COLO668 (cell line): ENCODE results near the gene DDX10.

Experiments
- DNase-seq: peaks from one replicate; lab custom pipeline; 2025; ENCODE audit not compliant: unreplicated experiment; lab: John Stamatoyannopoulos, UW

DDX10 gene

DNA sequence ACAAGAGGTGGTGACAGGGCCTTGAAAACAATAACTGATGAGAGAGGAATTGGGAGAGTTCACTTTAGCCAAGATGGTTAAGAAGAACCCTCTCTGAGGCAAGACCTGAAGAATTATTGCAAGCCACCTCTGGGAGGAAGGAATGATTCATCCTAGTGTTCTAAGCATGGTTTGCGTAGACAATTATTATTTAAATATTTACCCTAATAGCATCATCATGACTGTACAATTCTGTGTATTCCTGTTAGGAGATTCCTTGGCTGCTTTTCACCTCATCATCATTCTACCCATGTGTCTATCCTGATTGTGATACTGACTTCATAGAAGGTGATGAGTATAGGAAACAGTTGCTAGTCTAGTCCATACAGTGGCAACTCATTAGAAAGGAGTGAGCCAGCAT lies 264.4 kb downstream of the DDX10 start:
- DNase-seq, result no peak

- no peak for DNase-seq
Observed at GRCh38 chr11:108931168-108931567, 266.3 kb downstream of the DDX10 start.

DNA sequence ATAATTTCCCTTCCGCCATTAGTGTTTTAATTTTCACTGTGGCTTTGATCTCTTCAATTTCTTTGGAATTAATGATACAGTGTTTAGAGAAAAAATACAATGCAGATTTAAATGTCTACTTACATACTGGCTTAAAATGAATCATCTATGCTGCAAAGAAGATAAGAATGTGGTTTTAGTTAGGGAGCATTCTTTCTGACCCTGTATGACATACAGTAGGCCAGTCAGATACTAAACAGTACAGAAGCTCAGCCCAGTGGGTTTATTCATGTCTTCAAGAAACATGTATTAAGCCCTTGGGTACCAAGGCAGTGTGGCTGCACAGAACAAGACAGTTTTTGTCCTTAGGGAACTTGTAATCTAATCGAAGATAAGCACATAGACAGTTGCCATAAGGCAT lies 268.8 kb downstream of the DDX10 start:
- no peak for DNase-seq

DNA sequence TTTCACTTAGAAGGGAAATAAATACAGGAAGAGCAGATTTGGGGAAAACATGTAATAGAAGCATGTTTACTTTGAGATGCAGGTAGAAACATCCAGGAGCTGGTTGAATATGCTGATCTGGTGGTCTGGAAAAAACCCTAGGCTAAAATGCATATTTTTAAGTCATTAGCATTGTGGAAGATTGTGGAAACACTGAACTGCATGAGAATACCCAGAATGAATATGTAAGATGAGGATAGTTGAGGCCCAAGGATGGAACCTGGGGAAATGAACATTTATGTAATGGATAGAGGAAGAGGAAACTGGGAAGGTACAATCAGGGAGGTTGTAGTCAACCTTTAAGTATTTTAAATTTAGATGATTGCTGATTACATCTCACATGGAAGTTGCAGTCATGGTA lies 269.4 kb downstream of the DDX10 start:
- DNase-seq, result no peak

GRCh38 chr11:108934696-108935095 lies 269.8 kb downstream of the DDX10 start:
- no peak for DNase-seq

GRCh38 chr11:108937746-108938145 lies 272.9 kb downstream of the DDX10 start:
- no peak for DNase-seq

DNA sequence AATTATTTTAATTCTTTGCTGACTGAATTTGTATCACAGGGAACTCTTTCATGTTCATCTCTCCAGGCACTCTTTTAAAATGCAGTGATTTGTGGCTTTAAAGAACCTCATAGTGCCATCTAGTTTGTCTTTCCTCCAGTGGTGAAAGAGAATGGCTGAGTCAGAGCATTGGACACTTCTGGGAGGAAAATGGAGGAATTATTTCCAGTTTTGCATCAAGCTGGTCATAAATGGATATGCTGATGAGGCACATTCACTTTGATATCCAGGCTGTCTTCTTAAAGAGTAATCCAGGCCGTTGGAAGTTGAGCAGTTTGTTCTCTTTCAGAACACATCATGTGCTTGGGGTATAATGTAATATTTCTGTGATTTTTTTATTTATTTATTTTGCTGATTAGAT lies 273.7 kb downstream of the DDX10 start:
- DNase-seq, result no peak

GRCh38 chr11:108939135-108939534 lies 274.3 kb downstream of the DDX10 start:
- no peak for DNase-seq

DNA sequence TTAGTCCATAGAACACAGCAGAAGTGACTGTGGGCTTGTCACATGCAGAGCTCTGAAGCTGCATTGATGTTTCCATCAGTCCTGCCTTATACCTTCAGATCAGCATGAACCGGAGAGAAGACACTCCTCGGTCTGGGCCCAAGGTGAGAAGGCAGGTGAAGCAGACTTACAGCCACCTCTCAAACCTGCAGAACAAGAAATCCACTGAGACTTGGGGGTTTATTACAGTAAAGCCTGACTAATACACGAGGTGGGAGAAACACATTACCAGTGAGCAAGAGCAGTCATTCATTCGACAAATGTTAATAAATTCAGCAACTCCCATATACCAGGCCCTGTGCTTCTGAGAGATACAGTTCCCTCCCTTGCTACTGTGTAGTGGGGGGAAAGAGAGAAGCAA lies 279.0 kb downstream of the DDX10 start:
- DNase-seq, result no peak

- no peak for DNase-seq
Observed at GRCh38 chr11:108944471-108945178, 279.8 kb downstream of the DDX10 start.

- DNase-seq, result no peak
Observed at GRCh38 chr11:108945341-108945740, 280.5 kb downstream of the DDX10 start.

DNA sequence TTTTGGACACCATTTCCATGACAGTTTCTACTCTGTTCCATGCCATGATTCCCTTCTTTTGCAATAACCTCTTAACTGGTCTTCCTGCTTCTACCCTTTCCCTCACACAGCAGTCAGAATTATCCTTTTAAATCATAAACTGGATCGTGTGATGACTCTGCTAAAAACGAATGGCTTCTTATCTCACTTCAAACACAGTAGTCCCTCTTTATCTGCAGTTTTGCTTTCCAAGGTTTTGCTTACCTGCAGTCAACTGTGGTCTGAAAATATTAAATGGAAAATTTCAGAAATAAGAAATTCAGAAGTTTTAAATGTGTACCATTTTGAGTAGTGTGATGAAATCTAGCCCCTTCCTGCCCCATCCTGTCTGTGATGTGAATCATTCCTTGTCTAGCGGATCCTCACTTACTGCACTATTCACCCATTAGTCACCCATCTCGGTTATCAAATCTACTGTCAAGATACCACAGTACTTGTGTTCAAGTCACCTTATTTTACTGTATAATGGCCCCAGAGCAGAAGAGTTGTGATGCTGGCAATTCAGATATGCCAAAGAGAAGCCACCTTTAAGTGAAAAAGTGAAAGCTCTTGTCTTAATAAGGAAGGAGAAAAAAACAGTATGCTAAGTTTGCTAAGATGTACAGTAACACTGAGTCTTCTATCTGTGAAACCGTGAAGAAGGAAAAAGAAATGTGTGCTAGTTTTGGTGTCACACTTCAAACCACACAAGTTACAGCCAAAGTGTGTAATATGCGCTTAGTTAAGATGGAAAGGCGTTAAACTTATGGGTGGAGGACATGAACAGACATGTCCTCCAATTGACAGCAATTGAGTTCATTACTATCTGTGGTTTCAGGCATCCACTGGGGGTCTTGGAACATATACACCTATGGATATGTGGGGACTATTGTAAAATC lies 283.0 kb downstream of the DDX10 start:
- DNase-seq, result no peak

- DNase-seq, result no peak
Observed at GRCh38 chr11:108958368-108959104, 293.7 kb downstream of the DDX10 start.

DNA sequence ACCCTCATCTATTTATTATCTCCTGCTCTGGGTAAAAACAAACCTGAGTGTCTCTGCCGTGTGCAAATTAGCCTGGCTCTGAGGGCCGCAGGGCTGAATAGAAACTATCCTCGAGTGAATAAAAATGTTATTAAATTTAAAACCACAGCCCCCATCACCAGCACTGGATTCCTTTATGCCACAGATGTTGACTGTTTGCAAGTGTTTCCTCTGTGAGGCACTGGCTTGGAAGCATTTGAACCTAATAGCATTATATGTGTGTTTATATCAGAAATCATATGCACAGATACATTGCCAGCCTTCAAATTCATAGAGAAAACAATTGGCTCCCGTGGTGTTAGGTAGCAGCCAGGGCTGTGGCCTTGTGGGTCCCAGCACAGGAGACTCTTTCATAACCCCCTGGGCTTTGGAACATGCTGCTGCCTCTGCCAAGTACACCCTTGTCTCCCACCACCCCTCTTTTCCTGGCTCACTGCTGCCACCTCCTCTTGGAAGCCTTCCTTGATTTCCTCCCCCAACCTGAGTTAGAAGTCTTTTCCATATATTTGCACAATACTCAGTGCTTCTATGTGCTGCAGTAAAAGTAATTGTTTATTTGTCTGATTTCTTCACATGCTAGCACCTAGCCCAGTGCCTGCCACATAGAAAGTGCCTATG lies 294.4 kb downstream of the DDX10 start:
- no peak for DNase-seq

GRCh38 chr11:108959874-108960273 lies 295.0 kb downstream of the DDX10 start:
- DNase-seq, result no peak

GRCh38 chr11:108960501-108960900 lies 295.6 kb downstream of the DDX10 start:
- no peak for DNase-seq

GRCh38 chr11:108961095-108961494 lies 296.2 kb downstream of the DDX10 start:
- no peak for DNase-seq

DNA sequence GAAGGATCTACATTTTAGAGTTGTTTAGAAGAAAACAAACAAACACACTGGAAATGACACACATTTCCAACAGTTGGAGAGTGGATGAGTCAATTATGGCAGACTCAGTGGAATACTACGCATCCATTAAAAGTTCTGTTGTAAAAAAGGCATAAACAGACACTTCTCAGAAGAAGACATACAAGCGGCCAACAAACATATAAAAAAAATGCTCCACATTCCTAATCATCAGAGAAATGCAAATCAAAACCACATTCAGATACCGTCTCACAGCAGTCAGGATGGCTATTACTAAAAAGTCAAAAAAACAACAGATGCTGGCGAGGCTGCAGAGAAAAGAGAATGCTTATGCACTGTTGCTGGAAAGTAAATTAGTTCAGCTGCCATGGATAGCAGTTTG lies 298.2 kb downstream of the DDX10 start:
- DNase-seq, result no peak

DNA sequence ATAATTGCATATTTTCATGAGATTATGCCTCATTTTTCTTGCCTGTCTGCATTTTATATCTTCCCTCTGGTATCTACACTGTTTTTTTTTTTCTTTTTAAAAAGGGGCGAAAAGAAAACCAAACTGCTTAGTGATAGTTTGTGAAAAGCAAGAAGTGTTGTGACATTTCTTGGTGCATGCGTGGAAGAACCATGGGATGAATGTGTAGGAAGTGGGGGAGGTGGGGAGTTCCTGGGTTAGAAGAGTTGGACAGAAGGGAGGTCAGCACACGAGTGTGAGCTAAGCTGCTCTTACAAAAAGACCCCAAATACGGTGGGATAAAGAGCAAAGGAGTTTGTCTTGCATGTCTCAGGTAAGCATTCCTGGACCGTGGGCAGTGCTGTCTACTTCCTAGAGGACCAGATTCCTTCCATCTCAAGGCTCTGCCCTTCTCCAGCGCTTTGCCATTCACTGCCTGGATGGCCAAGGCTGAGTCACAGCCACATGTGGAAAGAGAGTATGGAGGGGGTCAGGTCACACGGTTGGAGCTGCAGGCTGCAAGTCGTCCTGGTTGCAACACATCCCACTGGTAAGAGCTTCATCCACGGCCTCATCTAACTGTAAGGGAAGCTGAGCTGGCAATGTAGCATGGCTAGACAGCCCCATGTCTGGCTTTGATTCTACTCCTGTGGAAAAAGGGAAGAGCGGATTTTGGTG lies 300.6 kb downstream of the DDX10 start:
- DNase-seq, result no peak

GRCh38 chr11:108966206-108966605 lies 301.3 kb downstream of the DDX10 start:
- DNase-seq, result no peak

GRCh38 chr11:108966978-108967377 lies 302.1 kb downstream of the DDX10 start:
- DNase-seq, result no peak
